WTC11 (cell line): ENCODE data around the gene MRPS18B. TPM values are rescaled to one million over a fixed set of nuclear protein-coding genes. Genes with fewer than 3 reads are reported as not detected.

Source experiments
- ATAC-seq: fragments of 200-7000 bp; cut with Tn5 transposase; 2 replicates; pipeline ENCODE4 v1.10.0; 2021; ENCODE audit warnings: mild to moderate bottlenecking, moderate library complexity
- CTCF ChIA-PET: fragments of 300-600 bp; sonication (Branson Sonifier 250); formaldehyde crosslinking; loops from one replicate; lab custom pipeline; 2021; ENCODE audit warnings: antibody characterized with exemption; lab: Charles Lee
- POLR2A ChIA-PET: fragments of 350-600 bp; sonication (Branson Sonifier 250); formaldehyde crosslinking; loops from one replicate; lab custom pipeline; 2021; ENCODE audit warnings: antibody characterized with exemption; lab: Charles Lee
- DNase-seq: peaks from one replicate; pipeline ENCODE4 v3.0.0; 2021; ENCODE audit warnings: low spot score
- H3K27ac Mint-ChIP-seq: 2 replicates; pipeline ENCODE4 v1.8.0; 2021; ENCODE audit warnings: mixed read lengths
- H3K27me3 Mint-ChIP-seq: 2 replicates; pipeline ENCODE4 v1.8.0; 2021; ENCODE audit warnings: low read depth, mild to moderate bottlenecking, moderate library complexity, mixed read lengths
- H3K36me3 Mint-ChIP-seq: 2 replicates; pipeline ENCODE4 v1.8.0; 2021; ENCODE audit warnings: mixed read lengths
- H3K4me1 Mint-ChIP-seq: 2 replicates; pipeline ENCODE4 v1.8.0; 2022; ENCODE audit warnings: mixed read lengths
- H3K4me3 Mint-ChIP-seq: 2 replicates; pipeline ENCODE4 v1.8.0; 2021; ENCODE audit warnings: mild to moderate bottlenecking, moderate library complexity, mixed read lengths
- H3K9me3 Mint-ChIP-seq: 2 replicates; pipeline ENCODE4 v1.8.0; 2021; ENCODE audit warnings: mixed read lengths
- ATF3 ChIP-seq: sonication (generic); formaldehyde crosslinking; conservative IDR thresholded peaks from 2 replicates; pipeline ENCODE4 v1.8.1; 2022; ENCODE audit warnings: mild to moderate bottlenecking, missing genetic modification reagents
- CBFB ChIP-seq: sonication (generic); formaldehyde crosslinking; IDR thresholded peaks from 2 replicates; pipeline ENCODE4 v1.8.1; 2022; ENCODE audit warnings: mild to moderate bottlenecking, low read depth, missing genetic modification reagents
- CREB1 ChIP-seq: sonication (generic); formaldehyde crosslinking; IDR thresholded peaks from 2 replicates; pipeline ENCODE4 v1.8.0; 2023; ENCODE audit warnings: mild to moderate bottlenecking, missing genetic modification reagents
- CREM ChIP-seq: sonication (generic); formaldehyde crosslinking; IDR thresholded peaks from 2 replicates; pipeline ENCODE4 v1.8.1; 2022; ENCODE audit warnings: mild to moderate bottlenecking, missing genetic modification reagents, moderate library complexity
- E2F4 ChIP-seq: sonication (generic); formaldehyde crosslinking; IDR thresholded peaks from 2 replicates; pipeline ENCODE4 v1.8.1; 2022; ENCODE audit warnings: low read depth, mild to moderate bottlenecking, moderate library complexity, missing genetic modification reagents, borderline replicate concordance
- ESRRA ChIP-seq: sonication (generic); formaldehyde crosslinking; IDR thresholded peaks from 2 replicates; pipeline ENCODE4 v1.8.1; 2022; ENCODE audit warnings: mild to moderate bottlenecking, missing genetic modification reagents, borderline replicate concordance
- FOXJ3 ChIP-seq: sonication (generic); formaldehyde crosslinking; IDR thresholded peaks from 2 replicates; pipeline ENCODE4 v1.9.0; 2021; ENCODE audit warnings: missing genetic modification reagents, mild to moderate bottlenecking, borderline replicate concordance
- FOXK1 ChIP-seq: sonication (generic); formaldehyde crosslinking; IDR thresholded peaks from 2 replicates; pipeline ENCODE4 v1.8.0; 2022; ENCODE audit warnings: mild to moderate bottlenecking, moderate library complexity, missing genetic modification reagents
- IRF2 ChIP-seq: sonication (generic); formaldehyde crosslinking; IDR thresholded peaks from 2 replicates; pipeline ENCODE4 v1.8.0; 2022; ENCODE audit warnings: low read depth, missing genetic modification reagents, borderline replicate concordance
- JAZF1 ChIP-seq: fragments of 250-450 bp; sonication (Bioruptor Pico); IDR thresholded peaks from 2 replicates; pipeline ENCODE4 v1.9.0; 2021; ENCODE audit warnings: moderate library complexity, mild to moderate bottlenecking, inconsistent platforms
- JUN ChIP-seq: sonication (generic); formaldehyde crosslinking; IDR thresholded peaks from 2 replicates; pipeline ENCODE4 v1.8.0; 2023; ENCODE audit warnings: mild to moderate bottlenecking, missing genetic modification reagents
- NFYB ChIP-seq: sonication (generic); formaldehyde crosslinking; conservative IDR thresholded peaks from 2 replicates; pipeline ENCODE4 v1.8.0; 2022; ENCODE audit warnings: low read depth, missing genetic modification reagents
- NR1H2 ChIP-seq: sonication (generic); formaldehyde crosslinking; IDR thresholded peaks from 2 replicates; pipeline ENCODE4 v1.9.0; 2021; ENCODE audit warnings: mild to moderate bottlenecking, moderate library complexity, missing genetic modification reagents
- NR2C2 ChIP-seq: sonication (generic); formaldehyde crosslinking; IDR thresholded peaks from 2 replicates; pipeline ENCODE4 v1.8.0; 2022; ENCODE audit warnings: mild to moderate bottlenecking, missing genetic modification reagents
- RELA ChIP-seq: sonication (generic); formaldehyde crosslinking; IDR thresholded peaks from 2 replicates; pipeline ENCODE4 v1.8.1; 2022; ENCODE audit warnings: missing genetic modification reagents, mild to moderate bottlenecking, borderline replicate concordance
- RORB ChIP-seq: fragments of 250-450 bp; sonication (Bioruptor Pico); IDR thresholded peaks from 2 replicates; pipeline ENCODE4 v1.9.0; 2021; ENCODE audit warnings: mild to moderate bottlenecking
- SMAD3 ChIP-seq: sonication (generic); formaldehyde crosslinking; IDR thresholded peaks from 2 replicates; pipeline ENCODE4 v1.8.0; 2022; ENCODE audit warnings: missing genetic modification reagents, mild to moderate bottlenecking, borderline replicate concordance
- SMAD4 ChIP-seq: sonication (generic); formaldehyde crosslinking; IDR thresholded peaks from 2 replicates; pipeline ENCODE4 v1.8.0; 2022; ENCODE audit warnings: mild to moderate bottlenecking, missing genetic modification reagents
- SOX15 ChIP-seq: fragments of 250-450 bp; sonication (Bioruptor Pico); IDR thresholded peaks from 2 replicates; pipeline ENCODE4 v1.9.0; 2021; ENCODE audit warnings: mild to moderate bottlenecking
- SP1 ChIP-seq: sonication (generic); formaldehyde crosslinking; conservative IDR thresholded peaks from 2 replicates; pipeline ENCODE4 v1.8.1; 2022; ENCODE audit warnings: missing genetic modification reagents
- TCF7 ChIP-seq: sonication (generic); formaldehyde crosslinking; IDR thresholded peaks from 2 replicates; pipeline ENCODE4 v1.8.0; 2022; ENCODE audit warnings: mild to moderate bottlenecking, low read depth, missing genetic modification reagents, moderate library complexity
- ZNF671 ChIP-seq: fragments of 250-450 bp; sonication (Bioruptor Pico); IDR thresholded peaks from 2 replicates; pipeline ENCODE4 v1.8.0; 2021; ENCODE audit warnings: mild to moderate bottlenecking
- total RNA-seq: library from RNA; stranded (reverse); gene quantifications from 3 replicates; pipeline ENCODE4 v1.2.3, GENCODE V29; 2021
- TF ChIP-seq, protein P1 (sequence below): sonication (generic); formaldehyde crosslinking; IDR thresholded peaks from 2 replicates; pipeline ENCODE4 v1.8.1; 2023; ENCODE audit warnings: mild to moderate bottlenecking, moderate library complexity, missing genetic modification reagents
- TF ChIP-seq, protein P2 (sequence below): sonication (generic); formaldehyde crosslinking; IDR thresholded peaks from 2 replicates; pipeline ENCODE4 v1.8.1; 2023; ENCODE audit warnings: mild to moderate bottlenecking, missing genetic modification reagents
- TF ChIP-seq, protein P3 (sequence below): fragments of 250-450 bp; sonication (Bioruptor Pico); IDR thresholded peaks from 2 replicates; pipeline ENCODE4 v1.9.0; 2021; ENCODE audit warnings: mild to moderate bottlenecking
- TF ChIP-seq, protein P4 (sequence below): sonication (generic); formaldehyde crosslinking; IDR thresholded peaks from 2 replicates; pipeline ENCODE4 v1.8.1; 2023; ENCODE audit warnings: mild to moderate bottlenecking, missing genetic modification reagents
- TF ChIP-seq, protein P5 (sequence below): fragments of 250-450 bp; sonication (Bioruptor Pico); conservative IDR thresholded peaks from 2 replicates; pipeline ENCODE4 v1.9.0; 2021; ENCODE audit warnings: mild to moderate bottlenecking

The MRPS18B gene
- total RNA-seq, 1 experiment from 2014 or later = 67.8 TPM

DNA sequence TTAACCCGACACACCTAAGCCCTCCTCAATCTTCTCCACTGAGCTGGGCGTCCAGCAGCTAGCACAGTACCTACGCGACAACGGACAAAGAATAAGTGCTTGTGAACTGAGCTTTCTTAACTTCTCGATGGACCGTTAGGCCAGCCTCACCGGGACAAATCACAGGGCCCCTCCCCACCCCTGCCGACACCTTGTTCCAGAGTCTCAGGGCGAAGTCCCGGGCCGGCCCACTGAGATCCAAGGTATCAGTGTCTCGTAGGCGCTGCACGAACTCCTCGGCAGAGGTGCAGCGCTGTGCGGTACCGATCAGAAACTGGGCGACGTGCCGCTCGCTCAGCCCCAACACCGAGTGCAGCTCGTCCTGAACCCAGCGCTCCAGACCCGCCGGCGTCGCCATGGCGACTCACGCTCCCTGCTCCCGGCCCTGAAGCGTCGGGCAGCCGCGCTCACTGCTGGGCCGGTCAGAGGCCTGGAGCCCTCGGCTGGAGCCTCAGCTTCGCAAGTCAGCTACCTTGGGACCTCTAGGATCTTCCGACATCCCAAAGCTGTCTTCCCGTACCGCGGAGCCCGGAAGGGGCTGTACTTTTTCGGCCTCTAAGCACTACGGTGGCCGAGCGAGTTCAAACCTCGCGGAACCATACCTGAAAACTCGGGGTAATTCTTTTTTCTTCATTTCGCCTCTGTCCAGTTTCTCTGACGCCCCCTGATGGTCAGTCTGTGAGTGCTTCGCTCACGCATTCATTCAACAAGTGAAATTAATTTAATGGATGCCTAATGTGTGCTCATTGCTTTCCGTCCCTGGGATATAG lies 55.0 kb downstream of the MRPS18B start, which contains the start of gene DHX16:
Gene DHX16 (minus strand): TSS at position 562 of the 809 bp plus-strand sequence. CDS start 165 bp downstream, at position 397.
- peak within 1 kb of the TSS; percentile 93 for H3K4me3 Mint-ChIP-seq
- peaks cover 8% of the 10 kb centered on the region for H3K4me1 Mint-ChIP-seq
- H3K27me3 Mint-ChIP-seq = no peaks in the 10 kb centered on the region
- no peaks in the 10 kb centered on the region for H3K9me3 Mint-ChIP-seq
- ChIA-PET POLR2A (interaction anchor here (0.5 to 1.5 kb wide), 7 partner anchors 22 to 60 kb away, joined by 3 to 8 read pairs (median 3); partner anchors contain the start of gene MDC1), CTCF (interaction anchor here (0.7 to 1.9 kb wide), 39 partner anchors 8 to 419 kb away, joined by 3 to 34 read pairs (median 5); partner anchors contain the start of genes ABCF1, ATAT1, C6orf136 and MDC1)
- peaks cover 35% of the 10 kb centered on the region for H3K36me3 Mint-ChIP-seq
- H3K27ac Mint-ChIP-seq = peak within 1 kb of the TSS; percentile 58
- ATAC-seq (peak; percentile 83), DNase-seq (peak; percentile 89)
- TF ChIP-seq SOX15 (CRISPR knock-in tag) = no peak
- TF ChIP-seq ATF3 (CRISPR knock-in tag) = no peak
- no peak for TF ChIP-seq RELA (CRISPR knock-in tag)
- no peak for TF ChIP-seq FOXJ3 (CRISPR knock-in tag)
- no peak for TF ChIP-seq TCF7
- TF ChIP-seq NFYB = no peak
- no peak for TF ChIP-seq CBFB
- TF ChIP-seq, protein P1, sequence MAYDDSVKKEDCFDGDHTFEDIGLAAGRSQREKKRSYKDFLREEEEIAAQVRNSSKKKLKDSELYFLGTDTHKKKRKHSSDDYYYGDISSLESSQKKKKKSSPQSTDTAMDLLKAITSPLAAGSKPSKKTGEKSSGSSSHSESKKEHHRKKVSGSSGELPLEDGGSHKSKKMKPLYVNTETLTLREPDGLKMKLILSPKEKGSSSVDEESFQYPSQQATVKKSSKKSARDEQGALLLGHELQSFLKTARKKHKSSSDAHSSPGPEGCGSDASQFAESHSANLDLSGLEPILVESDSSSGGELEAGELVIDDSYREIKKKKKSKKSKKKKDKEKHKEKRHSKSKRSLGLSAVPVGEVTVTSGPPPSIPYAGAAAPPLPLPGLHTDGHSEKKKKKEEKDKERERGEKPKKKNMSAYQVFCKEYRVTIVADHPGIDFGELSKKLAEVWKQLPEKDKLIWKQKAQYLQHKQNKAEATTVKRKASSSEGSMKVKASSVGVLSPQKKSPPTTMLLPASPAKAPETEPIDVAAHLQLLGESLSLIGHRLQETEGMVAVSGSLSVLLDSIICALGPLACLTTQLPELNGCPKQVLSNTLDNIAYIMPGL (CRISPR knock-in tag) = peak; percentile 91
- no peak for TF ChIP-seq JAZF1 (CRISPR knock-in tag)
- peak; percentile 64; the same call in 1 of the 2 replicates for TF ChIP-seq SP1 (CRISPR knock-in tag)
- TF ChIP-seq, protein P2, sequence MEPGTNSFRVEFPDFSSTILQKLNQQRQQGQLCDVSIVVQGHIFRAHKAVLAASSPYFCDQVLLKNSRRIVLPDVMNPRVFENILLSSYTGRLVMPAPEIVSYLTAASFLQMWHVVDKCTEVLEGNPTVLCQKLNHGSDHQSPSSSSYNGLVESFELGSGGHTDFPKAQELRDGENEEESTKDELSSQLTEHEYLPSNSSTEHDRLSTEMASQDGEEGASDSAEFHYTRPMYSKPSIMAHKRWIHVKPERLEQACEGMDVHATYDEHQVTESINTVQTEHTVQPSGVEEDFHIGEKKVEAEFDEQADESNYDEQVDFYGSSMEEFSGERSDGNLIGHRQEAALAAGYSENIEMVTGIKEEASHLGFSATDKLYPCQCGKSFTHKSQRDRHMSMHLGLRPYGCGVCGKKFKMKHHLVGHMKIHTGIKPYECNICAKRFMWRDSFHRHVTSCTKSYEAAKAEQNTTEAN = no peak
- TF ChIP-seq CREM (CRISPR knock-in tag) = peak; percentile 63; the same call in 1 of the 2 replicates
- no peak for TF ChIP-seq ESRRA (CRISPR knock-in tag)
- no peak for TF ChIP-seq SMAD3 (CRISPR knock-in tag)
- TF ChIP-seq IRF2 (CRISPR knock-in tag) = no peak
- no peak for TF ChIP-seq CREB1 (CRISPR knock-in tag)
- no peak for TF ChIP-seq RORB (CRISPR knock-in tag)
- TF ChIP-seq, protein P3, sequence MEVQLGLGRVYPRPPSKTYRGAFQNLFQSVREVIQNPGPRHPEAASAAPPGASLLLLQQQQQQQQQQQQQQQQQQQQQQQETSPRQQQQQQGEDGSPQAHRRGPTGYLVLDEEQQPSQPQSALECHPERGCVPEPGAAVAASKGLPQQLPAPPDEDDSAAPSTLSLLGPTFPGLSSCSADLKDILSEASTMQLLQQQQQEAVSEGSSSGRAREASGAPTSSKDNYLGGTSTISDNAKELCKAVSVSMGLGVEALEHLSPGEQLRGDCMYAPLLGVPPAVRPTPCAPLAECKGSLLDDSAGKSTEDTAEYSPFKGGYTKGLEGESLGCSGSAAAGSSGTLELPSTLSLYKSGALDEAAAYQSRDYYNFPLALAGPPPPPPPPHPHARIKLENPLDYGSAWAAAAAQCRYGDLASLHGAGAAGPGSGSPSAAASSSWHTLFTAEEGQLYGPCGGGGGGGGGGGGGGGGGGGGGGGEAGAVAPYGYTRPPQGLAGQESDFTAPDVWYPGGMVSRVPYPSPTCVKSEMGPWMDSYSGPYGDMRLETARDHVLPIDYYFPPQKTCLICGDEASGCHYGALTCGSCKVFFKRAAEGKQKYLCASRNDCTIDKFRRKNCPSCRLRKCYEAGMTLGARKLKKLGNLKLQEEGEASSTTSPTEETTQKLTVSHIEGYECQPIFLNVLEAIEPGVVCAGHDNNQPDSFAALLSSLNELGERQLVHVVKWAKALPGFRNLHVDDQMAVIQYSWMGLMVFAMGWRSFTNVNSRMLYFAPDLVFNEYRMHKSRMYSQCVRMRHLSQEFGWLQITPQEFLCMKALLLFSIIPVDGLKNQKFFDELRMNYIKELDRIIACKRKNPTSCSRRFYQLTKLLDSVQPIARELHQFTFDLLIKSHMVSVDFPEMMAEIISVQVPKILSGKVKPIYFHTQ = no peak
- TF ChIP-seq, protein P4, sequence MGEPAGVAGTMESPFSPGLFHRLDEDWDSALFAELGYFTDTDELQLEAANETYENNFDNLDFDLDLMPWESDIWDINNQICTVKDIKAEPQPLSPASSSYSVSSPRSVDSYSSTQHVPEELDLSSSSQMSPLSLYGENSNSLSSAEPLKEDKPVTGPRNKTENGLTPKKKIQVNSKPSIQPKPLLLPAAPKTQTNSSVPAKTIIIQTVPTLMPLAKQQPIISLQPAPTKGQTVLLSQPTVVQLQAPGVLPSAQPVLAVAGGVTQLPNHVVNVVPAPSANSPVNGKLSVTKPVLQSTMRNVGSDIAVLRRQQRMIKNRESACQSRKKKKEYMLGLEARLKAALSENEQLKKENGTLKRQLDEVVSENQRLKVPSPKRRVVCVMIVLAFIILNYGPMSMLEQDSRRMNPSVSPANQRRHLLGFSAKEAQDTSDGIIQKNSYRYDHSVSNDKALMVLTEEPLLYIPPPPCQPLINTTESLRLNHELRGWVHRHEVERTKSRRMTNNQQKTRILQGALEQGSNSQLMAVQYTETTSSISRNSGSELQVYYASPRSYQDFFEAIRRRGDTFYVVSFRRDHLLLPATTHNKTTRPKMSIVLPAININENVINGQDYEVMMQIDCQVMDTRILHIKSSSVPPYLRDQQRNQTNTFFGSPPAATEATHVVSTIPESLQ (CRISPR knock-in tag) = no peak
- no peak for TF ChIP-seq NR2C2 (CRISPR knock-in tag)
- TF ChIP-seq, protein P5, sequence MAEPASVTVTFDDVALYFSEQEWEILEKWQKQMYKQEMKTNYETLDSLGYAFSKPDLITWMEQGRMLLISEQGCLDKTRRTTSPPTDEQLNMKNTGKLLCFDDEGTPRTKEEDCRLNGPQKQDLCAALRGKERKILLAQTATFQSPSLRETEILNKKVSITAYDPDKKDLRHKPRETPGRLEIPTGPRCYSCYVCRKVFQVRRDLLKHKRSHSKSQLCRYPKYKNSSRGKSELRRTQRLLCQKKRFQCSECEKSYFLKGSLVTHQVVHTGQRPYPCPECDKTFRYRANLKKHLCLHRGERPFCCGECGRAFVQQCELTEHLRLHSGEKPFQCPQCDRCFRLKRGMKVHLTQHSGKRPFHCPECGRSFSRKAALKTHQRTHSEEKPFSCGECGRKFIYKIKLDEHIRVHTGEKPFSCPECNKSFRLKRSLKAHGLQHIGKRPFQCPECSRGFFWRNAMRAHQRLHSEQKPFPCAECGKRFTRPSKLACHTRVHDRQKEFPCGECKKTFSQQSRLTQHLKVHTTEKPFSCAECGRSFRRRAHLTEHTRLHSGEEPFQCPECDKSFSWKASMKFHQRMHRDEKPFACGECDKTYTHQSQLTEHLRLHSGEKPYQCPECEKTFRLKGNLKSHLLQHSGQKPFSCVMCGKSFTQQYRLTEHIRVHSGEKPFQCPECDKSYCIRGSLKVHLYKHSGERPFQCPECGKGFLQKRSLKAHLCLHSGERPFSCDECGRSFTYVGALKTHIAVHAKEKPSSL = no peak
- TF ChIP-seq FOXK1 (CRISPR knock-in tag) = no peak
- no peak for TF ChIP-seq JUN (CRISPR knock-in tag)
- no peak for TF ChIP-seq NR1H2 (CRISPR knock-in tag)
- no peak for TF ChIP-seq ZNF671 (CRISPR knock-in tag)
- no peak for TF ChIP-seq E2F4 (CRISPR knock-in tag)
- no peak for TF ChIP-seq SMAD4 (CRISPR knock-in tag)
